Measurements from ENCODE around the gene MGAT4A.

The MGAT4A gene

GRCh38 chr2:98716786-98717185 is 14.1 kb downstream of the MGAT4A start:
- Histone ChIP-seq H2BK5ac (ENCODE audit: low read depth, low read length, poor library complexity) (no peak overlapping the region), H4K8ac (ENCODE audit: low read depth, low read length) (no peak overlapping the region), H3K79me2 (ENCODE audit: control insufficient read depth, insufficient read depth, low read length, poor library complexity) (no peaks in the 10 kb centered on the region), H2AK5ac (ENCODE audit: low read length) (no peak overlapping the region), H3K79me1 (ENCODE audit: low read length) (no peaks in the 10 kb centered on the region), H2BK12ac (ENCODE audit: low read length) (no peak overlapping the region), H4K91ac (ENCODE audit: low read depth, low read length) (no peak overlapping the region), H2AFZ (ENCODE audit: insufficient read depth, low read length, poor library complexity) (no peak overlapping the region), H4K12ac (ENCODE audit: low read depth, low read length) (no peak overlapping the region), H3K27ac (ENCODE audit: low read depth, low read length) (no peak overlapping the region), H3K9ac (ENCODE audit: low read length) (no peak overlapping the region), H2BK120ac (ENCODE audit: insufficient read depth, low read length, poor library complexity) (no peak overlapping the region), H3K27me3 (ENCODE audit: insufficient read depth, low read length) (no peaks in the 10 kb centered on the region), H3K14ac (ENCODE audit: low read length) (no peak overlapping the region), H3K18ac (ENCODE audit: low read length) (no peak overlapping the region), H3K4me2 (ENCODE audit: low read length) (no peak overlapping the region), H3K4ac (ENCODE audit: low read depth, low read length) (no peak overlapping the region), H3K9me3 (ENCODE audit: insufficient read depth, low read depth, low read length) (no peaks in the 10 kb centered on the region), H3K4me1 (ENCODE audit: control insufficient read depth in 1 of 2, insufficient read depth in 2 of 2, low read length in 2 of 2) (no peaks in the 10 kb centered on the region), H3K36me3 (ENCODE audit: control insufficient read depth in 1 of 2, insufficient read depth in 2 of 2, low read length in 2 of 2) (no peaks in the 10 kb centered on the region), H3K4me3 (ENCODE audit: low read depth, low read length) (no peak overlapping the region), H3K23ac (ENCODE audit: low read length) (no peak overlapping the region)
- DNase-seq: no peak
- WGBS (ENCODE audit: extremely low coverage, insufficient coverage, insufficient read length): no CpG with 5 or more reads among the region's 5 CpGs

GRCh38 chr2:98715812-98716451 is 15.0 kb downstream of the MGAT4A start:
- Histone ChIP-seq H4K91ac (ENCODE audit: low read depth, low read length) (no peak overlapping the region), H3K79me2 (ENCODE audit: control insufficient read depth, insufficient read depth, low read length, poor library complexity) (no peaks in the 10 kb centered on the region), H2AFZ (ENCODE audit: insufficient read depth, low read length, poor library complexity) (no peak overlapping the region), H2BK5ac (ENCODE audit: low read depth, low read length, poor library complexity) (no peak overlapping the region), H3K4me2 (ENCODE audit: low read length) (no peak overlapping the region), H3K9ac (ENCODE audit: low read length) (no peak overlapping the region), H3K4me3 (ENCODE audit: low read depth, low read length) (no peak overlapping the region), H3K79me1 (ENCODE audit: low read length) (no peaks in the 10 kb centered on the region), H3K4ac (ENCODE audit: low read depth, low read length) (no peak overlapping the region), H3K23ac (ENCODE audit: low read length) (no peak overlapping the region), H2AK5ac (ENCODE audit: low read length) (no peak overlapping the region), H3K27me3 (ENCODE audit: insufficient read depth, low read length) (no peaks in the 10 kb centered on the region), H3K14ac (ENCODE audit: low read length) (no peak overlapping the region), H3K27ac (ENCODE audit: low read depth, low read length) (no peak overlapping the region), H3K18ac (ENCODE audit: low read length) (no peak overlapping the region), H2BK12ac (ENCODE audit: low read length) (no peak overlapping the region), H4K12ac (ENCODE audit: low read depth, low read length) (no peak overlapping the region), H3K9me3 (ENCODE audit: insufficient read depth, low read depth, low read length) (no peaks in the 10 kb centered on the region), H4K8ac (ENCODE audit: low read depth, low read length) (no peak overlapping the region), H3K4me1 (ENCODE audit: control insufficient read depth in 1 of 2, insufficient read depth in 2 of 2, low read length in 2 of 2) (no peaks in the 10 kb centered on the region), H3K36me3 (ENCODE audit: control insufficient read depth in 1 of 2, insufficient read depth in 2 of 2, low read length in 2 of 2) (no peaks in the 10 kb centered on the region), H2BK120ac (ENCODE audit: insufficient read depth, low read length, poor library complexity) (no peak overlapping the region)
- WGBS (ENCODE audit: extremely low coverage, insufficient coverage, insufficient read length): no CpG with 5 or more reads among the region's 9 CpGs
- DNase-seq: no peak

GRCh38 chr2:98713332-98714015 is 17.5 kb downstream of the MGAT4A start:
- Histone ChIP-seq H3K79me2 (ENCODE audit: control insufficient read depth, insufficient read depth, low read length, poor library complexity) (no peaks in the 10 kb centered on the region), H3K23ac (ENCODE audit: low read length) (no peak overlapping the region), H3K27me3 (ENCODE audit: insufficient read depth, low read length) (no peaks in the 10 kb centered on the region), H3K18ac (ENCODE audit: low read length) (no peak overlapping the region), H3K4ac (ENCODE audit: low read depth, low read length) (no peak overlapping the region), H3K4me2 (ENCODE audit: low read length) (no peak overlapping the region), H4K91ac (ENCODE audit: low read depth, low read length) (no peak overlapping the region), H3K9ac (ENCODE audit: low read length) (no peak overlapping the region), H3K9me3 (ENCODE audit: insufficient read depth, low read depth, low read length) (no peaks in the 10 kb centered on the region), H3K4me3 (ENCODE audit: low read depth, low read length) (no peak overlapping the region), H4K8ac (ENCODE audit: low read depth, low read length) (no peak overlapping the region), H3K79me1 (ENCODE audit: low read length) (no peaks in the 10 kb centered on the region), H2BK120ac (ENCODE audit: insufficient read depth, low read length, poor library complexity) (no peak overlapping the region), H3K36me3 (ENCODE audit: control insufficient read depth in 1 of 2, insufficient read depth in 2 of 2, low read length in 2 of 2) (no peaks in the 10 kb centered on the region), H2BK5ac (ENCODE audit: low read depth, low read length, poor library complexity) (no peak overlapping the region), H4K12ac (ENCODE audit: low read depth, low read length) (no peak overlapping the region), H2AFZ (ENCODE audit: insufficient read depth, low read length, poor library complexity) (no peak overlapping the region), H3K14ac (ENCODE audit: low read length) (no peak overlapping the region), H2BK12ac (ENCODE audit: low read length) (no peak overlapping the region), H3K4me1 (ENCODE audit: control insufficient read depth in 1 of 2, insufficient read depth in 2 of 2, low read length in 2 of 2) (no peaks in the 10 kb centered on the region), H3K27ac (ENCODE audit: low read depth, low read length) (no peak overlapping the region), H2AK5ac (ENCODE audit: low read length) (no peak overlapping the region)
- no CpG with 5 or more reads among the region's 4 CpGs for WGBS (ENCODE audit: extremely low coverage, insufficient coverage, insufficient read length)
- no peak for DNase-seq

GRCh38 chr2:98712145-98712544 is 18.8 kb downstream of the MGAT4A start:
- Histone ChIP-seq H3K18ac (ENCODE audit: low read length) (no peak overlapping the region), H3K27me3 (ENCODE audit: insufficient read depth, low read length) (no peaks in the 10 kb centered on the region), H3K4ac (ENCODE audit: low read depth, low read length) (no peak overlapping the region), H2AK5ac (ENCODE audit: low read length) (no peak overlapping the region), H3K23ac (ENCODE audit: low read length) (no peak overlapping the region), H2AFZ (ENCODE audit: insufficient read depth, low read length, poor library complexity) (no peak overlapping the region), H4K91ac (ENCODE audit: low read depth, low read length) (no peak overlapping the region), H3K79me2 (ENCODE audit: control insufficient read depth, insufficient read depth, low read length, poor library complexity) (no peaks in the 10 kb centered on the region), H3K79me1 (ENCODE audit: low read length) (no peaks in the 10 kb centered on the region), H3K36me3 (ENCODE audit: control insufficient read depth in 1 of 2, insufficient read depth in 2 of 2, low read length in 2 of 2) (no peaks in the 10 kb centered on the region), H4K12ac (ENCODE audit: low read depth, low read length) (no peak overlapping the region), H2BK5ac (ENCODE audit: low read depth, low read length, poor library complexity) (no peak overlapping the region), H3K4me3 (ENCODE audit: low read depth, low read length) (no peak overlapping the region), H3K9me3 (ENCODE audit: insufficient read depth, low read depth, low read length) (no peaks in the 10 kb centered on the region), H3K27ac (ENCODE audit: low read depth, low read length) (no peak overlapping the region), H3K4me2 (ENCODE audit: low read length) (no peak overlapping the region), H2BK12ac (ENCODE audit: low read length) (no peak overlapping the region), H3K4me1 (ENCODE audit: control insufficient read depth in 1 of 2, insufficient read depth in 2 of 2, low read length in 2 of 2) (no peaks in the 10 kb centered on the region), H3K9ac (ENCODE audit: low read length) (no peak overlapping the region), H2BK120ac (ENCODE audit: insufficient read depth, low read length, poor library complexity) (no peak overlapping the region), H4K8ac (ENCODE audit: low read depth, low read length) (no peak overlapping the region), H3K14ac (ENCODE audit: low read length) (no peak overlapping the region)
- WGBS (ENCODE audit: extremely low coverage, insufficient coverage, insufficient read length): 100% methylated on average over 2 of the region's 3 CpGs
- no peak for DNase-seq

Measured in trophoblast cell (in vitro differentiated cells and primary cell).